Liver (tissue), 3 donors: Measurements from ENCODE around the gene ZRSR2.

ENCODE experiments used
- FOXA1 ChIP-seq: IDR thresholded peaks from 2 replicates; pipeline ENCODE4 v1.6.1; 2016; ENCODE audit warnings: antibody characterized with exemption
- JUND ChIP-seq, 2 donors: IDR thresholded peaks; 2 replicates each; pipeline ENCODE4 v1.6.1; 2016; ENCODE audit warnings: antibody characterized with exemption in 2 of 2
- RAD21 ChIP-seq, 2 donors: IDR thresholded peaks; 2 replicates each; pipeline ENCODE4 v1.6.1; 2016; ENCODE audit warnings: antibody characterized with exemption in 2 of 2, mild to moderate bottlenecking in 2 of 2
- TF ChIP-seq, protein P1 (sequence below): fragments of 150-350 bp; IDR thresholded peaks from 2 replicates; pipeline ENCODE4 v1.5.1; 2017; ENCODE audit warnings: improper control_type of control experiment, low read depth, low read length; ENCODE audit not compliant: missing input control
- TF ChIP-seq, protein P2 (sequence below): IDR thresholded peaks from 2 replicates; pipeline ENCODE4 v1.6.1; 2016; ENCODE audit warnings: antibody characterized with exemption, mild to moderate bottlenecking
- TF ChIP-seq, protein P3 (sequence below): IDR thresholded peaks from 2 replicates; pipeline ENCODE4 v1.6.1; 2016; ENCODE audit warnings: antibody characterized with exemption
- TF ChIP-seq, protein P4 (sequence below): IDR thresholded peaks from 2 replicates; pipeline ENCODE4 v1.6.1; 2016; ENCODE audit warnings: antibody characterized with exemption
- donor health status: healthy.
- donor health status: healthy.

DNA sequence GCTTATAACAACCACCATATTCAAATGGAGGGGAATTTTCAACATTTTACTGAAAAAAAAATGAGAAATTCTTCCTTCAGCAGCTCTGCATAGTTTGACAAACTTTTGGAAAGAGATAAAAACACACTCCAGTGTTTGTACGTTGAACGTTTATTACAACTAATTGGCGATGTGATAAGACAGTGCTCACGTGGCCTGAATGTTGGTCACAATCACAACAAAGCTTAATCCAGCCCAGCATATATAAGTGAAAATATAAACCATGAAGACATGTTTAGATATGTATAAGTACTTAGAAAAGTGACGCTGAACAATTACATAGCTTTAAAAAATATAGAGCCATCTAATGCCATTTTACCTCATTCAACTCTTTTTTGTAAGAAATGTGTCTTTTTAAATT, 35.7 kb downstream of the ZRSR2 start:
- TF ChIP-seq RAD21 (IDR thresholded peaks at IDR 0.05) (no peak), FOXA1 (no peak), JUND (IDR thresholded peaks at IDR 0.05) (no peak)
- TF ChIP-seq, protein P1, sequence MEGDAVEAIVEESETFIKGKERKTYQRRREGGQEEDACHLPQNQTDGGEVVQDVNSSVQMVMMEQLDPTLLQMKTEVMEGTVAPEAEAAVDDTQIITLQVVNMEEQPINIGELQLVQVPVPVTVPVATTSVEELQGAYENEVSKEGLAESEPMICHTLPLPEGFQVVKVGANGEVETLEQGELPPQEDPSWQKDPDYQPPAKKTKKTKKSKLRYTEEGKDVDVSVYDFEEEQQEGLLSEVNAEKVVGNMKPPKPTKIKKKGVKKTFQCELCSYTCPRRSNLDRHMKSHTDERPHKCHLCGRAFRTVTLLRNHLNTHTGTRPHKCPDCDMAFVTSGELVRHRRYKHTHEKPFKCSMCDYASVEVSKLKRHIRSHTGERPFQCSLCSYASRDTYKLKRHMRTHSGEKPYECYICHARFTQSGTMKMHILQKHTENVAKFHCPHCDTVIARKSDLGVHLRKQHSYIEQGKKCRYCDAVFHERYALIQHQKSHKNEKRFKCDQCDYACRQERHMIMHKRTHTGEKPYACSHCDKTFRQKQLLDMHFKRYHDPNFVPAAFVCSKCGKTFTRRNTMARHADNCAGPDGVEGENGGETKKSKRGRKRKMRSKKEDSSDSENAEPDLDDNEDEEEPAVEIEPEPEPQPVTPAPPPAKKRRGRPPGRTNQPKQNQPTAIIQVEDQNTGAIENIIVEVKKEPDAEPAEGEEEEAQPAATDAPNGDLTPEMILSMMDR, result no peak
- TF ChIP-seq, protein P2, sequence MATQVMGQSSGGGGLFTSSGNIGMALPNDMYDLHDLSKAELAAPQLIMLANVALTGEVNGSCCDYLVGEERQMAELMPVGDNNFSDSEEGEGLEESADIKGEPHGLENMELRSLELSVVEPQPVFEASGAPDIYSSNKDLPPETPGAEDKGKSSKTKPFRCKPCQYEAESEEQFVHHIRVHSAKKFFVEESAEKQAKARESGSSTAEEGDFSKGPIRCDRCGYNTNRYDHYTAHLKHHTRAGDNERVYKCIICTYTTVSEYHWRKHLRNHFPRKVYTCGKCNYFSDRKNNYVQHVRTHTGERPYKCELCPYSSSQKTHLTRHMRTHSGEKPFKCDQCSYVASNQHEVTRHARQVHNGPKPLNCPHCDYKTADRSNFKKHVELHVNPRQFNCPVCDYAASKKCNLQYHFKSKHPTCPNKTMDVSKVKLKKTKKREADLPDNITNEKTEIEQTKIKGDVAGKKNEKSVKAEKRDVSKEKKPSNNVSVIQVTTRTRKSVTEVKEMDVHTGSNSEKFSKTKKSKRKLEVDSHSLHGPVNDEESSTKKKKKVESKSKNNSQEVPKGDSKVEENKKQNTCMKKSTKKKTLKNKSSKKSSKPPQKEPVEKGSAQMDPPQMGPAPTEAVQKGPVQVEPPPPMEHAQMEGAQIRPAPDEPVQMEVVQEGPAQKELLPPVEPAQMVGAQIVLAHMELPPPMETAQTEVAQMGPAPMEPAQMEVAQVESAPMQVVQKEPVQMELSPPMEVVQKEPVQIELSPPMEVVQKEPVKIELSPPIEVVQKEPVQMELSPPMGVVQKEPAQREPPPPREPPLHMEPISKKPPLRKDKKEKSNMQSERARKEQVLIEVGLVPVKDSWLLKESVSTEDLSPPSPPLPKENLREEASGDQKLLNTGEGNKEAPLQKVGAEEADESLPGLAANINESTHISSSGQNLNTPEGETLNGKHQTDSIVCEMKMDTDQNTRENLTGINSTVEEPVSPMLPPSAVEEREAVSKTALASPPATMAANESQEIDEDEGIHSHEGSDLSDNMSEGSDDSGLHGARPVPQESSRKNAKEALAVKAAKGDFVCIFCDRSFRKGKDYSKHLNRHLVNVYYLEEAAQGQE, result no peak
- TF ChIP-seq, protein P3, sequence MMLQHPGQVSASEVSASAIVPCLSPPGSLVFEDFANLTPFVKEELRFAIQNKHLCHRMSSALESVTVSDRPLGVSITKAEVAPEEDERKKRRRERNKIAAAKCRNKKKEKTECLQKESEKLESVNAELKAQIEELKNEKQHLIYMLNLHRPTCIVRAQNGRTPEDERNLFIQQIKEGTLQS, result no peak
- TF ChIP-seq, protein P4, sequence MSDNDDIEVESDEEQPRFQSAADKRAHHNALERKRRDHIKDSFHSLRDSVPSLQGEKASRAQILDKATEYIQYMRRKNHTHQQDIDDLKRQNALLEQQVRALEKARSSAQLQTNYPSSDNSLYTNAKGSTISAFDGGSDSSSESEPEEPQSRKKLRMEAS, result no peak
